HG02623 (cell line): ENCODE results near the gene REPIN1.

Experiments
- ATAC-seq: cut with Tn5 transposase; IDR thresholded peaks from one replicate; pipeline ENCODE4 v1.9.1; 2021; ENCODE audit warnings: moderate library complexity; ENCODE audit not compliant: unreplicated experiment

The REPIN1 gene

DNA sequence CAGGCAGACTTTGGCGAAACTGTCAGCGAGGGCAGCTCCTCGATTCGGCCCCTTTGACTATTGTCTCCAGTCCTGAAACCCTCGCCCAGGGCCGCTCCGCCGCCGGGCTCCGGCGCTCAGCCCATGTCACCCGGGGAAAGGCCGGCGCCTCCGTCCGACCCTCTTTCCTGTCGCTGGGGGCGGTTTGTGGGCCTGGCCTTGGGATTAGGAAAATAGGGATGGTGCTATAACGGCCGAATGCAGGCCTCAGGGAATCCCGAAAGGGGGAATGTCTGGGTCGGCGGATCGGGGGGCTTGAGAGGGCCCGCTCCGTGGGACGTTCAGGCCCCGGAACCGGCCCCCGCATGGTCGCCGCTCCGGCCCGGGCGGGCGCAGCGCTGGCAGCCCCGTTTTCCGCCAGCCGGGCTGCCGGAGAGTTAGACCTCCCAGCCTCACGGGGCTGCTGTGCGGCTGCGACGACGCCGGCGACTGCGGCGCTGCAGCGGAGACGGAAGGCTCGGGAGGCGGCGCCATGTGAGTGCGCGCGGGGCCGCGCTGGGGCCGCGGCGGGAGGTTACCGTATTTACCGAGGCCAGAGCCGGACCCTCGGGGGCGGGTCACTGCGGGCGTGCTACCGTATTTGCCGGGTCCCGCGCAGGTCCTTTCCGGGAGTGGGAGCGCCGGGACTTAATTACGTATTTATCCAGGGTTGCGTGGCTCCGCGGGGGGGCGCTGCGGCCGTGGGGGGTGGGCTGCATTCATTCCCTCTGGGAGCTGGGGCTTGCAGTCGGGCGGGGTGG lies 36.4 kb downstream of the REPIN1 start:
- peak; percentile 41 for ATAC-seq

DNA sequence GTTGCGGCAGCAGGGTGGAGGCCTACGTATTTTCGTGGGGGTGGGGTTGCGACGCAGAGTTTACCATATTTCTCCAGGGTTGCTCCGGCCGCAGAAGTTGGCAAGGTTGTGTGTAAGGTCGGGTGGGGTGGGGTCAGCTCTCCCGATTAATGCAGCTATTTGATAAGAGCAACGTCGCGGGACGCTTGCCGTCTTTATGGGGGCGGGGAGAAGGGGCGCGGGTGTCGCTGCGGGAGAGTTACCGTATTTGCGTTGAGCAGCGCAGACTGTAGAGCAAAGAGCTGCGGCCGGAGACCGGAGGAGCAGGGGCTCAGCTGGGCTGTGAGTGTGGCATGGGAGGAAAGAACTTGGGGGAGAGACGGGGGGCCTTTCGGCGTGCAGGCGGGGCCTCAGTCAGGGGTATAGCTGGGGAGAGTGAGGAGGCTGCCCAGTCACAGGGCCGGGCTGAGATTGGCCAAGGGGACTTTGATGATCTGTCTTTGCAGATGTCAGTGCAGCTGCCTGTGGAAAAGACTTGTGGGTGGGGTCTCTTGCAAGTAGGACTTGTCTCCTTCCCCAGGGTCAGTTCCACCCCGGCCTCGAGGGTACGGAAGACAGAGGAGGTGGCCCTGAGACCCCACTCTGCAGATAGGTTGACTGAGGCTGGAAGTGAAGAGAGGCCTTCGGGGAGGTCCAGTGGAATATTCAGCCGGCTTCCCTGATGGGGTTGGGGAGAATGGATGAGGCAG lies 37.1 kb downstream of the REPIN1 start:
- no peak for ATAC-seq

- no peak for ATAC-seq
These were observed 37.6 kb downstream of the REPIN1 start for GRCh38 chr7:150406312-150406566.

GRCh38 chr7:150406567-150407421 lies 38.2 kb downstream of the REPIN1 start:
- peak; percentile 57 for ATAC-seq

DNA sequence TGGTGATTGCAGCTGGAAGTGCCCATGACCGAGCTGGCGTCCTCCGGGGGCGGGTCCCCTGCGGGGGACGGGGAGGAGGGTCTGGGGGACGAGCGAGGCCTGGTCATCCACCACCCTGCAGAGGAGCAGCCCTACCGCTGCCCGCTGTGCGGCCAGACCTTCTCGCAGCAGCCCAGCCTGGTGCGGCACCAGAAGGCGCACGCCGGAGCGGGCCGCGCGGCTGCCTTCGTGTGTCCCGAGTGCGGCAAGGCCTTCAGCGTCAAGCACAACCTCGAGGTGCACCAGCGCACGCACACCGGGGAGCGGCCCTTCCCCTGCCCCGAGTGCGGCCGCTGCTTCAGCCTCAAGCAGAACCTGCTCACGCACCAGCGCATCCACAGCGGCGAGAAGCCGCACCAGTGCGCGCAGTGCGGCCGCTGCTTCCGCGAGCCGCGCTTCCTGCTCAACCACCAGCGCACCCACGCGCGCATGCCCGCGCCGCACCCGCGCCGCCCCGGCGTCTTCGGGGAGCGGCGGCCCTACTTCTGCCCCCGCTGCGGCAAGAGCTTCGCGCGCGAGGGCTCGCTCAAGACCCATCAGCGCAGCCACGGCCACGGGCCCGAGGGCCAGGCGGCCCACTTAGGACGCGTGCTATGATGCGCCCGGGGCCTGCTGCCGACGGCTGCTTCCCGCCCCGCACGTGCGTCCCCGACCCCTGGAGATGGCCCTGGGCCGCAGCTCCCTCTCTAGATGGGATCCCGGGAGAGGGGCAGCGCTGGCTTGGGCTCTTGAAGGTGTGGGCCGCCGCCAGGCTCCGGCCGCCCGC lies 39.2 kb downstream of the REPIN1 start:
- no peak for ATAC-seq

DNA sequence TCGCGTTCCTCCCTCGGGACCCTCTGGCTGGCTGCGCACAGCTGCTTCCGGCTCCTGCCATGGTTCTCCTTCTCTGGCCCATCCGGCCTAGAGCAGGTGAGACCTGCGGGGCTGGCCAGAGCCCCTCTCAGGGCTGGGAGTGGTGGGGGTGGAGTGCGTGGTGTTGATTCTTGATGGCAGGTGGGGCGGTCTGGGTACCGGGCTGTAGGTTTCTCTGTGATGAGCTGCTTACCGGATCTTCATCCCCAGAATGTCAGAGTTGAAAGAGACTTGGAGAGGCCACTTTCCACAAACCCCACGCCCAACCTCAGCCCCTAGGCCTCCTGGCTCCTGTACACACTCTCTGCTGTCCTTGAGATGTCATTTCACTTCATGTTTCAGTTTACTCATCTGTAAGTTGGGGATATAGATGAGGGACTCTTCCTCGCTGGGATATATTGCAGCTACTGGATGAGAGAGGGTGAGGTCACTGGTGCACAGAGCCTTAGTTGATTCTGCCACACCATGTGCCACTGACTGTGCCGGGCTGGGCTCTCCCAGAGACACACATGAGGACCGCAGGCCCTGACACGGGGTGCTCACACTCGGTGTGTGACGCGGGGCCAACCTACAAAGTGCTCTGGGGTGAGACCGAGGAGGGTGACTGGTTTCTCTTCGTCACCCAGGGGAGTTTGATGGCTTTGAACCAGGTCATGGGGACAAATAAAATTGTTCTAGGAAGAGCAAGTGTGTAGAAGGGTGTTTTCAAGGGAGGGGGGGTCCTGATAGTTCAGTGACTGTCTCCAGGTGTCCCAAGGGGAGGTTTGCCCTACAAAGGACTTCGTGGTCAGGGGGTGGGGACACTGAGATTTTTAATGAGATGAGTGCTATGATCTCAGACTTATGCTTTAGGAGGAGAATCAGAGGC lies 40.0 kb downstream of the REPIN1 start:
- no peak for ATAC-seq

DNA sequence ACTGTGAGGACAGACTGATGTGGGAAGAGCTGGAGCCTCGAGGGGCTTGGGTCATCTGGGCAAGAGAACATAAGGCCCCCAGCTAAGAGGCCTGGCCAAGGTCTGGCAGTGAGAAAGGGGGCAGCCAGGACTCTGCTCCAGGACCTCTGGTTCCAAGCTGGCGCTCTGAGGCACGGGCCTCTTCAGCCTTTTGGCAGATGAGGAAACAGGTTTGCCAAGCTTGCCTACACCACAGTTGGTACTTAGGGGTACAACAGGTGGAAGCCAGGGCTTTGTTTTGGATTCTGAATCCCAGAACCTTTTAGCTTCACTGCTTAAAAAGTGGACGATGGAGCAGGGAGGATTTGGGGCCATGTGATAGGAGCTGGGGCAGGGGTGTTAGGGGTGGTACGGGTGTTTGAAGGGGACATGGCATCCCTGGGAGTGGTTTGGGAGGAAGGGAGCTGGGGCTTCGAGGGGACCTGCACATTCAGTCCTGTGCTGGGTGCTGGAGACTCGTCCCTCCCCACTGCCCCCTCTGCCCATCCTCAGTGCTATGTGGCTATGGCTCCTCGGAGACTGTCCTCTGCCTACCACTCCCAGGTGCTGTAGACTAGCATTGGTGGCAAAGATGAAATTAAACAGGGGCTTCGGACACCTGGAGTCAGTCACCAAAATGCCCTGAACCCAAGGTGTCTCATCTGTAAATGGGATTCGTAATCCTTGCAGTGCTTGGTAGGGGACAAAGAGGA lies 40.8 kb downstream of the REPIN1 start:
- ATAC-seq = no peak

- ATAC-seq = no peak
These were observed 41.5 kb downstream of the REPIN1 start for GRCh38 chr7:150410131-150410530.

- ATAC-seq = no peak
These were observed 42.2 kb downstream of the REPIN1 start for GRCh38 chr7:150410680-150411346.

GRCh38 chr7:150411606-150412005 lies 43.0 kb downstream of the REPIN1 start:
- no peak for ATAC-seq

GRCh38 chr7:150412016-150412415 lies 43.4 kb downstream of the REPIN1 start:
- ATAC-seq = no peak

GRCh38 chr7:150412518-150413488 lies 44.2 kb downstream of the REPIN1 start:
- no peak for ATAC-seq

DNA sequence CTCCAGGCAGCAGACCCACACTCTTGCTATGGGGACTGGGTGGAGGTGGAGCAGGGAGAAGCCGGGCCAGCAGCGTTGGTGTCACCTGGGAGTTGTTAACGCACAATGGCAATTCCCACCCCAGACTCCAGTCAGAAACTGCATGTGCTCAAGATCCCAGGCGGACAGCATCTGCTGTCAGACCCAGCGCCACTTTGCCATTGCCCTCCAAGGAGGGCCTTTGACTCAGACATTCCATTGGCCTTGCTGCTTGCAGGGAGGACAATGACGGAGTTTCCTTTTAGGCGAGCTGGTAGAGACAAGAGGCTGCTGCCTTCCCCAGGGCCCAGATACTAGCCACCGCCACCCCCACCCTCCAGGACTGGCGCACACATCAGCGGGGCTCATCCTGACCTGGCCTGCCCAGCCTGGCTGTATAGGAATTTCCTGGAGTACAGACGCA lies 45.0 kb downstream of the REPIN1 start:
- ATAC-seq = no peak

- ATAC-seq = no peak
These were observed 46.8 kb downstream of the REPIN1 start for GRCh38 chr7:150415161-150416153.

DNA sequence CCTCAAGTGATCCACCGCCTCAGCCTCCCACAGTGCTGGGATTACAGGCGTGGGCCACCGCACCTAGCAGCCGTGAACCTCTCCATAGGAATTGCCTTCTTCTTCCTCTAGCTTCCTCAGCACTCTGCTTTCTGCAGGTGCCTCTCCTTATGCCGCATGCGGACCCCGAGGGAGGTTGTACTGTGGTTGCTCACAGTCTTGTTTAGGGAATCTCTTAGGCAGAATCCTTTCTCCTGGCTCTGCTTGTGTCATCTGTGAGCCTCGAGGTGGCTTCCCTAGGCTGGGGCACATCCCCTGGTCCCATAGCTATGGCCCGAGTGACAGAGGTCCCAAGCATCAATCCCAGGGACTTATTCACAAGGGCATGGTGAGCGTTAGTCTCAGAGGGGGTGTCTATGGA lies 48.6 kb downstream of the REPIN1 start:
- ATAC-seq = no peak

DNA sequence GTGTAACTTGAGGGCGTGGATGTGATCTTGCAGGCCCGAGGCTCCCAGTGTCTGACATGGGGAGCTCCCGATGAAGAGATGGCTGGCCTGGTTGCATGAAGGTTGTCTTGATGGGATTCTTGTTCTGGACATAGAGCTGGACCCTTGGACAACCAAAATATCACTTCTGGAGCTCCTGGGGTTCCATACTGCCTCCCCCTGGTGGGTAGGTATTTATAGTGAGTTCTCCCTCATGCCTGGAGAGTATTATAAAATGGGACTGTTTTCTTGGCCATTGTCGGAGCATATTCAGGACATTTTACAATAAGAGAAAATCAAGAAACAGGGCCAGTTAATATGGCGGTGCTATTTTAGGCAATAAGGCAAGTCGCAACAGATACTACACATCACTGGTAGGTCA lies 49.2 kb downstream of the REPIN1 start:
- no peak for ATAC-seq
